ENCODE data around the gene GRIA2.

Gene GRIA2

GRCh38 chr4:157223456-157223855, 2.9 kb downstream of the GRIA2 start:
- Histone ChIP-seq H3K4me3 (ENCODE audit: low read length) (no peak overlapping the region), H3K27me3 (replicated peaks; ENCODE audit: insufficient read depth, low read length) (no peaks in the 10 kb centered on the region), H2AFZ (ENCODE audit: low read length) (no peak overlapping the region), H3K79me2 (ENCODE audit: low read length) (no peaks in the 10 kb centered on the region), H3K4me2 (ENCODE audit: low read depth, low read length) (no peak overlapping the region), H4K20me1 (ENCODE audit: insufficient read depth, low read length) (no peaks in the 10 kb centered on the region; the same call in 1 of the 2 replicates), H3K9me3 (replicated peaks; ENCODE audit: insufficient read depth, low read length) (no peaks in the 10 kb centered on the region), H3K9me2 (replicated peaks; ENCODE audit: insufficient read depth, low read length) (no peaks in the 10 kb centered on the region), H3K9ac (ENCODE audit: low read length) (no peak overlapping the region), H3F3A (ENCODE audit: insufficient read depth, low read length) (no peaks in the 10 kb centered on the region), H3K27ac (ENCODE audit: low read length) (no peak overlapping the region), H3K4me1 (ENCODE audit: low read length) (no peaks in the 10 kb centered on the region), H3K36me3 (replicated peaks; ENCODE audit: insufficient read depth, low read length) (no peaks in the 10 kb centered on the region)
- no peak for DNase-seq
- TF ChIP-seq CTCF (IDR thresholded peaks at IDR 0.05; ENCODE audit: low read length) (no peak), EZH2 (optimal IDR thresholded peaks at IDR 0.05; ENCODE audit: low read depth, low read length) (no peak), EZH2phosphoT487 (IDR thresholded peaks at IDR 0.05; ENCODE audit: low read length) (no peak)

DNA sequence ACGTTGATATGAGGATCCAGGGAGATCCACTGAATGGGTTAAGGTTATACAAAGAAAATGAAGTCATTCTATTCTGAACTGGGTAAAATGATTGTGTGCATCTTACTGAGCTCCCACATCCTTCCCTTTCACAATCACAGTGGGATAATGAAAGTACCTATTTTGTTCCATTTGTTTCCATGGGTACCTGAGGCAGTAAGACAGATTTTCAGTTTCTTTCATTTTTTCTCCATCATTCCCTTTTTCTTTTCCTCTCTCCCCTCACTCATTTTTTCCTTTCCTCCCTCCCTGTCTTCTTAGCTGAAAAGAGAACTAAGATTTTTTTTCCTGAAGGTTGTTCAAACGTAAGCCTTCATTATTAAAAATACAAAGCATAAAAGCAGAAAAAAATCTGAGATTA, 4.6 kb downstream of the GRIA2 start:
- no peak for DNase-seq
- no peaks in the 10 kb centered on the region for H3K36me3 ChIP-seq (replicated peaks; ENCODE audit: insufficient read depth, low read length)

GRCh38 chr4:157226035-157226434, 5.5 kb downstream of the GRIA2 start:
- Histone ChIP-seq H3F3A (ENCODE audit: insufficient read depth, low read length) (no peaks in the 10 kb centered on the region), H3K27me3 (replicated peaks; ENCODE audit: insufficient read depth, low read length) (no peaks in the 10 kb centered on the region), H3K4me3 (ENCODE audit: low read length) (no peak overlapping the region), H3K9me2 (replicated peaks; ENCODE audit: insufficient read depth, low read length) (no peaks in the 10 kb centered on the region), H3K36me3 (replicated peaks; ENCODE audit: insufficient read depth, low read length) (no peaks in the 10 kb centered on the region), H3K9me3 (replicated peaks; ENCODE audit: insufficient read depth, low read length) (no peaks in the 10 kb centered on the region), H3K4me1 (ENCODE audit: low read length) (no peaks in the 10 kb centered on the region), H3K4me2 (ENCODE audit: low read depth, low read length) (no peak overlapping the region), H3K79me2 (ENCODE audit: low read length) (no peaks in the 10 kb centered on the region), H3K27ac (ENCODE audit: low read length) (no peak overlapping the region), H3K9ac (ENCODE audit: low read length) (no peak overlapping the region), H2AFZ (ENCODE audit: low read length) (no peak overlapping the region), H4K20me1 (ENCODE audit: insufficient read depth, low read length) (no peaks in the 10 kb centered on the region; the same call in 1 of the 2 replicates)
- DNase-seq, result no peak
- no peak for TF ChIP-seq EZH2 (optimal IDR thresholded peaks at IDR 0.05; ENCODE audit: low read depth, low read length)
- TF ChIP-seq EZH2phosphoT487 (IDR thresholded peaks at IDR 0.05; ENCODE audit: low read length), result no peak
- TF ChIP-seq CTCF (IDR thresholded peaks at IDR 0.05; ENCODE audit: low read length), result no peak

More for the DNA sequence above, 4.6 kb downstream of the GRIA2 start:
- Histone ChIP-seq H3K9me3 (replicated peaks; ENCODE audit: insufficient read depth, low read length) (no peaks in the 10 kb centered on the region), H3F3A (ENCODE audit: insufficient read depth, low read length) (no peaks in the 10 kb centered on the region), H3K4me1 (ENCODE audit: low read length) (no peaks in the 10 kb centered on the region), H3K79me2 (ENCODE audit: low read length) (no peaks in the 10 kb centered on the region), H2AFZ (ENCODE audit: low read length) (no peak overlapping the region), H3K4me2 (ENCODE audit: low read depth, low read length) (no peak overlapping the region), H3K27me3 (replicated peaks; ENCODE audit: insufficient read depth, low read length) (no peaks in the 10 kb centered on the region), H3K9ac (ENCODE audit: low read length) (no peak overlapping the region), H4K20me1 (ENCODE audit: insufficient read depth, low read length) (no peaks in the 10 kb centered on the region; the same call in 1 of the 2 replicates), H3K9me2 (replicated peaks; ENCODE audit: insufficient read depth, low read length) (no peaks in the 10 kb centered on the region), H3K4me3 (ENCODE audit: low read length) (no peak overlapping the region), H3K27ac (ENCODE audit: low read length) (no peak overlapping the region)
- TF ChIP-seq EZH2phosphoT487 (IDR thresholded peaks at IDR 0.05; ENCODE audit: low read length) (no peak), CTCF (IDR thresholded peaks at IDR 0.05; ENCODE audit: low read length) (no peak), EZH2 (optimal IDR thresholded peaks at IDR 0.05; ENCODE audit: low read depth, low read length) (no peak)

All from MM.1S (cell line).